Stimulated activated CD8-positive, alpha-beta memory T cell treated with anti-CD3 and anti-CD28 coated beads, Interleukin-7, amount 100 ng/mL, for 48 hours (primary cell): ENCODE data around the gene DZIP3.
"Not testable (repeated sequence)": the region's sequence is repeated elsewhere in the genome, so short reads cannot be mapped to it uniquely, and the experiment has no call there.

Experiments used
- DNase-seq, 2 donors: peaks; one replicate each; pipeline ENCODE4 v3.0.0-alpha.2; 2020; ENCODE audit warnings: low read depth in 1 of 2; ENCODE audit errors: extremely low read depth in 1 of 2

Gene DZIP3

GRCh38 chr3:108599677-108600409 lies 10.3 kb downstream of the DZIP3 start:
- DNase-seq: no peak

DNA sequence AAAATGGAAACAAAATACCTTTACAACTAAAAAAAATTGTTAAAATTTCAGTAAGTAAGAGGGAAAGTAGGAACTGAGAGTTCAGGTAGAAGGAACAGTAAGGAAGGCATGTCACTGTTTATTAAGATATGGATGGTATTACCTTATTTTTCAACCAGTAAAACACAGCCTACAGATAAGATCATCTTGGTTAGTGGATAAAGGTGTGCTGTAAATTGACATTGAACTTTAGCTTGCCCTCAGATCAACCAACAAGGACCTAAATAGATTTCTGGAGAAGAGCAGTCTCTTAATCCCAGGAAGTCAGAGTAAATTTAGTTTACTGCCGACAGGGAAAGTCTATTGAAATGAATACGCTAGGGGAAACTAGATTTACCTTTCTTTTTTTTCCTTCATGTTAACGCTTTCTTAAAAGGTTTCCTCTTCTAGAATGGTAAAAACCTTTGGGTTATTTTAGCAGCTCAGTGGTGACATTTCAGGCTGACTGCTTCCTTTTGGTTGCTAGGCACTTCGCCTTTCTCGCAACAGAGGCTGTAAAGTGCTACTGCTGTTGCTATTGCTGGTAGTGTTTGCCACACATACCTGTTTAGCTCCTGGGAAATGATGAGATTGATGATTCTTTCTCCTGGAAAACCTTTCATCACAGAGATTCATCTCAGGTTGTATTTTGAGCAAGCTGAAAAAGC lies 12.9 kb downstream of the DZIP3 start:
- no peak for DNase-seq

DNA sequence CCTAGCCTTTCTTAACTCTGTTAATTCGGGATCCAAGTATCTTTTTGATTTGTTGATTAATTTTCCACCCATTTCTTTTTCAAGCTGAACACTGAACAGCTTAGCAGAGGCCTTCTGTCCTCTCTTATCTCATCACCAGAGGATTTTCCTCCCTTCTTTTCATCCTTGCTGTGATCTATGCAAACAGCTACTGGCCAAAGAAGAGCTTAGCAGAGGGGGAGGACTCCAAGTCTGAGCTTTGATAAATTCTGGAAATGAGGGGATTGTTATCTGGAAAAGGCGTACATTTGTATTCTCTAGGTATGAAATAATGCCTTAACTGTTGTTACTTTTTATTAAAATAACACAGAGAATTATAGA lies 13.4 kb downstream of the DZIP3 start:
- DNase-seq: no peak

DNA sequence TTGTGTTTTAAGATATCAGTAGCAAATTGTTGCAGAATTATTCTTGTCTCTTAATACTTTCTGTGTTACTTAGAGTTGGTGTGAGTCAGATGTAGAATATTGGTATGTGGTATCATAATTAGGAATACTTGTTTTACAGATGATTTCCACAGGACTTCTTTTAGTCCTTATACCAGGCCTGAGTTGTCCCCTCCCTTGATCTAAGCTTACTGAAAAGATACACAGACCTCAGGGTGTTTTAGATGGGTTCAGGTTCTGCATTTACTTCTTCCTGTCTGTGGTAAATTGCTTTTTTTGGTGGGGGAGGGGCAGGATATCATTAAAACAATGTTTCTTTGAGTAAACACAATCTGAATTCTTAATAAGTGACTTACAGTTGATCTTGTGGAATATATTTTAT lies 14.2 kb downstream of the DZIP3 start:
- DNase-seq: no peak

DNA sequence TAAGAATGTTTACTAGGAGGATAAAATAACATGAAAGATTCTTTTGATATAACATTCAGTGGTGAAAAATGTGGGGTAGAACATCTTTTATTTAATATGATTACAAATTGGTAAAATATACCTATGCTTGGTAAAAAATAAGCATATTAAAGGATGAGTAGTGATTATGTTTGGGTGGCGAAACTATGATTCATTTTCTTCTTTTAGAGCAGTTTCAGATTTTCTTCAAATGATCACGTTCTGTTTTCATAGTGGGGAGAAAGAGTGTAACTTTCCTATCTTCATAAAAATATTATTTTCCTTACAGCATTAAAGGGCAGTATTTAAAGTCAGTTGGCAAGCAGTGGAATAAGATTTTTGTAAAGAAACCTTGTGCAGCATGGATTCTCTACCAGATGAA lies 15.5 kb downstream of the DZIP3 start:
- DNase-seq: no peak

DNA sequence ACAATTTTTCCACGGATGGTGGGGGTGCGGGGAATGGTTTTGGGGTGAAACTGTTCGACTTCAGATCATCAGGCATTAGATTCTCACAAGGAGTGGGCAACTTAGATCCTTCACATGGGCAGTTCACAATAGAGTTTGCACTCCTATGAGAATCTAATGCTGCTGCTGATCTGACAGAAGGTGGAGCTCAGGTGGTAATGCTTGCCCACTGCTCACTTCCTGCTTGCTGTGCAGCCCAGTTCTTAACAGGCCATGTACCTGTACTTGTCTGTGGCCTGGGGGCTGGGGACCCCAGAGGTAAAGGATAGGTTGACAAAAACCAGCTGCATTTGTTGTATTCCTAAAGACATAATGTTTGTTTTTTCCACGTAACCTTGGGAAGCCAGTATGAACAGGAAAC lies 16.0 kb downstream of the DZIP3 start:
- DNase-seq: no peak

GRCh38 chr3:108608750-108609149 lies 19.2 kb downstream of the DZIP3 start:
- no peak for DNase-seq

DNA sequence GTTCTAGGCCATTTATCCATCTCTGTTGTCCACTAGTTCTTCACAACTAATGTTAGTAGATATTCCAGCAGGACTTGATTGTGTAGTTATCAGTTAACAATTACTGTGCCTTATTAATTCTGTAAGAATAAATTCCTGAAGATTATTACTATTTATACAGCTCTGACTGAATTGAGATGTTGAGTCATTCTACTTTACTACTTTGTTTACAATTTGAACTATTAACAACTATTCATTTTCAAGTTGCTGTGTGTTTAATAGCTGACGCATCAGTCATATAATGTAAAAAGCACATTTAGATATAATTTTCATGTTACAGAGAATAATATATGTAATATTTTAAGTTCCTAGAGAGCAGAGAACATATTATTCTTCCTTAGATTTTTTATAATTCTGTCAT lies 21.1 kb downstream of the DZIP3 start:
- no peak for DNase-seq

DNA sequence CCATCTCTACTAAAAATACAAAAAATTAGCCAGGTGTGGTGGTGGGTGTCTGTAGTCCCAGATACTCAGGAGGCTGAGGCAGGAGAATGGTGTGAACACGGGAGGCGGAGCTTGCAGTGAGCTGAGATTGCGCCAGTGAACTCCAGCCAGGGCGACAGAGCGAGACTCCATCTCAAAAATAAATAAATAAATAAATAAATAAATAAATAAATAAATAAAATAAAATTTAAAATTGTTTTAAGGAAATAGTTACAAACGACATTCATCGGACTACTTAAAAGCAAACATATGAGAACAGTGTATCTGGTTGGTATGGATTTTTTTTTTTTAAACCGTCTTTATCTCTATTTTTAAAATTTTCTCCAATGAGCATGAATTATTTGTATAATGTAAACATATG lies 26.6 kb downstream of the DZIP3 start:
- not testable (repeated sequence) for DNase-seq

DNA sequence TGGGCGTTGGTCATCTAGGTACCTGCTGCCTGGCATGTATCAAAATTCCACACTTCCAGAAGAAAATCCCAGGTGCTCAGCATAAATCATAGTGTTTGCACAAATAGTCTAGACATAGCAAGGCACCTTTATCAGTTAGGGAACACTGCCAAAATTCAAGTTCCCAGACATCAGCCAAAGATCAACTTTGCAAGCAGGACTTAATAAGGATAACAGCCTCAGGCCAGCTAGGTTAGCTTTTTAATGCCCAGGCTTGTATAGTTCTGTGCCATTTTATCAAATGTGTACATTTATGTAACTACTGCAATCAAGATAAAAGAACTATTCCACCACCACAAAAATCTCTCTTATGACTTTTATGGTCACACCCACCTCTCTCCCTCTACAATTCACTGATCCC lies 30.7 kb downstream of the DZIP3 start:
- no peak for DNase-seq

- no peak for DNase-seq
Measured at GRCh38 chr3:108623504-108623903, 34.0 kb downstream of the DZIP3 start.

DNA sequence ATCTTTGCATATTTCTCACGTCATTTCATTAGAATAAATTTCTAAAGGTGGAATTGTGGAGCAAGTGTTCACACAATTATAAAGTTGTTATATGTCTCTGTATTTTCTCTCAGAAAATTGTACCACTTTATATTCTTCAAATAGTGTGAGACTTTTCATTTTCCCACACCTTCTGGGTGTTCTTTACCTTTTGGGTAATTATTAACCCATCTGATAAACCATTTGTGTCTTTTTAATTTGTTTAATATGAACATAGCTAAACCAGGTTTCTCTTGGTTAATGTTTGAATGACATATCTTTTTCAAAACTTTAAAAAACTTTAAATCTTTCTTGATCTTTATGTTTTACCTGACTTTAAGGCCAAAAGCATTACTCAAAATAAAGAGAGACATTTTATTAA lies 40.5 kb downstream of the DZIP3 start:
- DNase-seq: no peak

GRCh38 chr3:108642526-108642925 lies 53.0 kb downstream of the DZIP3 start:
- DNase-seq: no peak

DNA sequence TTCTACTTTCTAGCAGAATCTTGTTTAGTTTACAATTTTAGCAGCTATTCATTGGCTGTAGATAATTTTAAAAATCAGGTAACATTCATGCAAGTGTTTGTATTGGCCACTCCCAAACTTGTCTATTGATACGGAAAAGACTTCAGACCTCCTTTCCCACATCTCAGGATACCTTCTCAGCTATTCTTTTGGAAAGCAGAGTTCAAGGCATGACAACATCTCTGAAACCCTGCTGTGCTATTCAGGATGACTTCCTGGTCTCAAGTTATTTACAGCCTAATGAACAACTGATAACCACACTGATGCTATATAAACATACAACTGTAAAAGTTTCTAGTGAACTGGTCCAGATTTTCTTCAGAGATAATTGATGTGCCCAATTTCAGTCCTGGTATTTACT lies 55.8 kb downstream of the DZIP3 start:
- DNase-seq: no peak

GRCh38 chr3:108655664-108656063 lies 66.1 kb downstream of the DZIP3 start:
- not testable (repeated sequence) for DNase-seq

GRCh38 chr3:108661699-108662098 lies 72.2 kb downstream of the DZIP3 start:
- no peak for DNase-seq

DNA sequence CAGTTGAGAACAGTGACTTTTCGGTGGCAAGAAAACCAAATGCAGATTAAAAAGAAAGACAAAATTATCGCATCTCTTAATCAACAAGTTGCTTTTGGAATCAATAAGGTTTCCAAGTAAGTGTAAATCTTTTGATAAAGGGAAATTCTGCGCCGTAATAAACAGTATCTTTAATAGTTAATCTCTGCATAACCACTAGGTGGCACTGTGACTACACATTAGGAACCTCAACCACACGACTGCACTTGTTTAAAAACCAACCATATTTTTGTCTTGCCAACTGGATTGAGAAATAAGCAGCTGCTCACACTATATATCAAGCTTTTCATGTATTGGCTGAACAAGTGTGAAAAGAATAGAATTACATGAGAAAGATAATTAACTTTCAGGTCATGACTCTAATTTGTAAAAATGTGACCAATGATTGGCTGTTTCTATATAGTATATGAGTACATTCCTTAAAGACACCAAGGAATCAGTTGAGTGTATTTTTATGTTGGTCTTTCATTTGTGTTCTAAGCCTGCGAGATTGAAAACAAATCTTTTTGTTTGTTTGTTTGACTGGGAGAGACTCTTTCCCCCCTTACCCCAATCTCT lies 72.7 kb downstream of the DZIP3 start:
- DNase-seq: peak in 1 of 2 donors; percentile 12

DNA sequence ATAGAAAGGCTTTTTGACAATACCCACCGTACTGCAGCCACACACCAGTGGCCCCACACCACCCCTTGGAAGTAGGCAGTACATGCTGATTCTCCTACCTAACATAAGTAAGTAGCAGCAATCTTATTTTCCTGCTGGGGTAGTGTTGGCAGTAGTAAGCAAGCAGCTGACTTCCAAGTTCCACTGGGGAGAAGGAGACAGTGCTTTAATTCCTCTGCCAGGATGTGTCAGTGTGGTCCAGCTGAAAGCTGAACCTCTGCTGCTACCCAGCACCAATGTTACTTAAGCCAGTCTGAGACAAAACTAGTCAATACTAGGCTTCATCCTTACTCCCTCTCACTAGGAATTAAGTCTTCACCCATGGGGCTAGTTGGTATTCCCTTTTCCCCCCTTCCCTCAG lies 74.7 kb downstream of the DZIP3 start:
- no peak for DNase-seq

DNA sequence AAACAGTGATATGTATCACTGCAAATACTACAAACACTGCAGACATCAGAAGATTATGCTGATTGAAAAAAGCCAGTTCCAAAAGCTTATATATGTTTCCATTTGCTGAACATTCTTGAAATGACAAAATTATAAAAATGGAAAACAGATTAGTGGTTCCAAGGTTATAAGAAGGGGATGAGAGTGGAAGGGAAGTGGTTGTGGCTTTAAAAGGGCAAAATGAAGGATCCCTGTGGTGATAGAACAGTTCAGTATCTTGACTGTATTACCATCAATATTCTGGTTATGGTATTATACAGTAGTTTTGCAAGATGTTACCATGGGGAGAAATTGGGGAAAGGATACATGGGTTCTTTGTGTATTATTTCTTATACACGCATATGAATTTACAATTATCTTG lies 77.8 kb downstream of the DZIP3 start:
- DNase-seq: no peak

DNA sequence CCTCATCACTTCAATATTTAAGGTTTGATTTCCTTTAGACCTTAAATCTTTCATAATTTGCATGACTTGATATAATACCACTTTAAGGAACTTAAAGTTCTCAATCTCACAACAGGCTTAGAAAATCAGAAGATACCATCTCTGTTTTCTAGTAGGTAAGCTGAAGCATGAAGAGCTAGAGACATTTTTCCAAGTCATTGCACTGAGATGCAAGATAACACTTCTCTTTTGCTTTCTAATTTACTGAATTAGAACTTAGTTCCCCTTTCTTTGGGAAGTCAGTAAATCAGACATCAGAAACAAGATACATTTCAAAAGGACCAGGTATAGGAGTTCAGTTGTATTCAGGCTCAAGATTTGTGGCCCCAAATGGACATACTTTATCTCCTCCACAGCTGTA lies 79.7 kb downstream of the DZIP3 start:
- no peak for DNase-seq

GRCh38 chr3:108672701-108673100 lies 83.2 kb downstream of the DZIP3 start:
- DNase-seq: no peak

DNA sequence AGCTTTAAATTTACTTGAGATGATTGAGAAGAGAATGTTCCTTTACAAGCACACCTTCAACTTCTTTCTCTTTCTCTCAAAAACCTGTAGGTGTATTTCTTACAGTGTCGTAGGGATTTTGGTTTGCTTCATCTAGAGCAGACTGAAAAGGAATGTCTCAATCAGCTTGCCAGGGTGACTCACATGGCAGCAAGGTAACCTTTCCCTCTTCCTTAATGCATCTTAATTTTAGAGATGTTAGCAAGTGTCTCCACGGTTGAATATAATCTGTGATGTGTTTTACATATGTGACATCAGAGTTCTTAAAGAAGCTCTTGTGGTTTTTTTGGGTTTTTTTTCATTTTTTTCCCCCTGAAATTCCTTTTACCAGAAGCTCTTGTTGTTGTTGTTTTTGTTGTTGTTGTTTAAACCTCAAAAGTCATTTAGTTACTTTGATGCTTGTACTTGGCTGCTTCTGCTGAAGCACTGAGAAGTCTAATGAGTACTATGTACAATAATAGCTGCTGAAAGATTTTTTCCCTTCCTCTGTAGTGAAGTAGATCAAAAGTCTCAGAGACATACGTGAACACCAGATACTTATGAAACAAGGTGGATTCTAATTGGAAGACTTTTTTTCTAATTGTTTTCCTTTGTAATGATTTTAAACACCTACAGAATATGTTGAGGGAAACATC lies 84.6 kb downstream of the DZIP3 start:
- no peak for DNase-seq
